Chondrocyte (in vitro differentiated cells): ENCODE results near the gene PLEKHA6. TPM values are rescaled to one million over a fixed set of nuclear protein-coding genes. Genes with fewer than 3 reads are reported as not detected.

Experiments
- DNase-seq: peaks from one replicate; pipeline ENCODE4 v3.0.0; 2021; ENCODE audit warnings: mixed read lengths, low spot score
- H3K27ac Mint-ChIP-seq: one replicate; pipeline ENCODE4 v1.8.0; 2021; ENCODE audit warnings: mild to moderate bottlenecking, moderate library complexity, mixed read lengths; ENCODE audit not compliant: unreplicated experiment
- H3K27me3 Mint-ChIP-seq: 2 replicates; pipeline ENCODE4 v1.8.0; 2021; ENCODE audit warnings: low read depth, mixed read lengths
- H3K36me3 Mint-ChIP-seq: 2 replicates; pipeline ENCODE4 v1.8.0; 2021; ENCODE audit warnings: low read depth, mixed read lengths
- H3K4me1 Mint-ChIP-seq: 2 replicates; pipeline ENCODE4 v1.8.0; 2021; ENCODE audit warnings: low read depth, mild to moderate bottlenecking, mixed read lengths
- H3K4me3 Mint-ChIP-seq: one replicate; pipeline ENCODE4 v1.8.0; 2021; ENCODE audit warnings: mild to moderate bottlenecking, moderate library complexity, mixed read lengths; ENCODE audit not compliant: unreplicated experiment
- H3K9me3 Mint-ChIP-seq: 2 replicates; pipeline ENCODE4 v1.8.0; 2021; ENCODE audit warnings: low read depth, mixed read lengths
- total RNA-seq: library from RNA; stranded (reverse); gene quantifications from 3 replicates; pipeline ENCODE4 v1.2.1, GENCODE V29; 2021
- TF ChIP-seq, protein P1 (sequence below): fragments of 200-600 bp; sonication (generic); IDR thresholded peaks from 2 replicates; pipeline ENCODE4 v1.5.0; 2021; ENCODE audit warnings: antibody characterized with exemption, mild to moderate bottlenecking, moderate library complexity

The PLEKHA6 gene
- total RNA-seq, 1 donor from 2014 or later, result 0.15 TPM

DNA sequence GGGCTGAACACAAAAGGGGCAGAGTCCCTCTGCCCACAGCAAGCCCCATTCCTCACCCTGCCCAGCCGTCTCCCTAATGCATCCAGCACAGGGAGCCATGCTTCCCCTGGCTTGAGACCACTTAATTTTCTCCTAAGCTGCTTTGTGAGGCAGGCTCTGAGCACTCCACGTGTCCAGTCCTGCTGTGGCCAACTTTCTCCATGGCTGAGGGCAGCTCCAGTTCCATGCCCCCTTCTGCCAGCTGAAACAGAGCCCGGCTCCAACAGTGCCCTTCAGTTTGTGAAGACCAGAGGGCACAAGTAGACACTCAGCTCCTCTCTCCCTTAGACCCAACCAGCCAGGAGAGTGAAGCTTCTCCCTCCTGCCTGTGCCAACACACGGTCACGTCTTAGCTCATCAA, 33.8 kb downstream of the PLEKHA6 start:
- peaks cover 10% of the 10 kb centered on the region for H3K27me3 Mint-ChIP-seq
- no peak overlapping the region for H3K4me3 Mint-ChIP-seq
- H3K36me3 Mint-ChIP-seq, result peaks cover 2% of the 10 kb centered on the region
- no peaks in the 10 kb centered on the region for H3K9me3 Mint-ChIP-seq
- no peak overlapping the region for H3K27ac Mint-ChIP-seq
- TF ChIP-seq, protein P1, sequence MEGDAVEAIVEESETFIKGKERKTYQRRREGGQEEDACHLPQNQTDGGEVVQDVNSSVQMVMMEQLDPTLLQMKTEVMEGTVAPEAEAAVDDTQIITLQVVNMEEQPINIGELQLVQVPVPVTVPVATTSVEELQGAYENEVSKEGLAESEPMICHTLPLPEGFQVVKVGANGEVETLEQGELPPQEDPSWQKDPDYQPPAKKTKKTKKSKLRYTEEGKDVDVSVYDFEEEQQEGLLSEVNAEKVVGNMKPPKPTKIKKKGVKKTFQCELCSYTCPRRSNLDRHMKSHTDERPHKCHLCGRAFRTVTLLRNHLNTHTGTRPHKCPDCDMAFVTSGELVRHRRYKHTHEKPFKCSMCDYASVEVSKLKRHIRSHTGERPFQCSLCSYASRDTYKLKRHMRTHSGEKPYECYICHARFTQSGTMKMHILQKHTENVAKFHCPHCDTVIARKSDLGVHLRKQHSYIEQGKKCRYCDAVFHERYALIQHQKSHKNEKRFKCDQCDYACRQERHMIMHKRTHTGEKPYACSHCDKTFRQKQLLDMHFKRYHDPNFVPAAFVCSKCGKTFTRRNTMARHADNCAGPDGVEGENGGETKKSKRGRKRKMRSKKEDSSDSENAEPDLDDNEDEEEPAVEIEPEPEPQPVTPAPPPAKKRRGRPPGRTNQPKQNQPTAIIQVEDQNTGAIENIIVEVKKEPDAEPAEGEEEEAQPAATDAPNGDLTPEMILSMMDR, result no peak
- H3K4me1 Mint-ChIP-seq, result peaks cover 14% of the 10 kb centered on the region
- DNase-seq, result no peak

DNA sequence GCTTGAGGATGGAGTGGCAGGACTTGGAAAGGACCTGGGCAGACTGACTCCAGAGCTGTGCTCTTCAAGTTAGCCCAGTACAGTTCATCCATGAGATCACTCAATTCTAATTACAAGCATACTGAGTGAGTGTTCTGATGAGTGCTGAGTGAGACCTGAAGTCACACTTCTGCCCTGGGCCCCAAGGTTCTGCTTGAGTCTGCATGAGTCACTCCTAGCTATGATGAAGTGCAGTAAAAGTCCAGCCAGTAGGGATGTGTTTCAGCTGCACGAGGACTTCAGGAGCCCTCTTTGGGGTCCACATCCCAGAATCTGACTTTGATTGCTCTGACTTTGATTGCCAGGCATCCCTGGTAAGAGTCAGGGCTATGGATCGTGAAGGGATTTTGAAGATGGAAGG, 35.8 kb downstream of the PLEKHA6 start:
- Mint-ChIP-seq H3K4me3 (no peak overlapping the region), H3K27me3 (peaks cover 10% of the 10 kb centered on the region), H3K27ac (no peak overlapping the region), H3K36me3 (no peaks in the 10 kb centered on the region), H3K9me3 (no peaks in the 10 kb centered on the region), H3K4me1 (peaks cover 35% of the 10 kb centered on the region)
- TF ChIP-seq, protein P1, result no peak
- no peak for DNase-seq

DNA sequence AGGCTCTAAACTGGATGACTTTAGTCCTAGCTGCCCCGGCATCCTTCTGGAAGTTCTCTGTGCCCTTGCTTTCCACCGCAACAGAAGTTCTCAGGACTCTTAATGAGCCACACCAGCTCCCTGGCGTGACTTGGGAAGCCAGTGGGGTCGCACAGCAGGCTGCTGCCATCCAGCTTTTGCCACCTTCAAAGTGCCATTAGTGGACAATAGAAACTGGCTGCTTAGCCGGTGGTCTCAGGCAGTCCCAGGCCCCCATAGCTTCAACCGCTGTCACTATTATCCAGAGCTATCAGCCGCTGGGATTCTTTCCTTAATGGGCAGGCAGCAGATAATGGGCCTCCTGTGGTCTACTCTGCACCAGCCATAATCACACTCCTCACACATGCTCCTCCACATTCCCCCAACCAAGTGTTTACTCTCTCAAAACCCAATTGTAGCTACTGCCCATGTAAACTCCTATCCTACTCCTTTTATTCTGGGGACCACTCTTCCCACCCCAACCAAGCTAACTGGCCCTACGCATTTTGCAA, 37.3 kb downstream of the PLEKHA6 start:
- TF ChIP-seq, protein P1, result no peak
- no peaks in the 10 kb centered on the region for H3K9me3 Mint-ChIP-seq
- no peaks in the 10 kb centered on the region for H3K36me3 Mint-ChIP-seq
- no peak overlapping the region for H3K4me3 Mint-ChIP-seq
- peaks cover 38% of the 10 kb centered on the region for H3K4me1 Mint-ChIP-seq
- H3K27me3 Mint-ChIP-seq, result peaks cover 10% of the 10 kb centered on the region
- no peak overlapping the region for H3K27ac Mint-ChIP-seq
- DNase-seq, result no peak

DNA sequence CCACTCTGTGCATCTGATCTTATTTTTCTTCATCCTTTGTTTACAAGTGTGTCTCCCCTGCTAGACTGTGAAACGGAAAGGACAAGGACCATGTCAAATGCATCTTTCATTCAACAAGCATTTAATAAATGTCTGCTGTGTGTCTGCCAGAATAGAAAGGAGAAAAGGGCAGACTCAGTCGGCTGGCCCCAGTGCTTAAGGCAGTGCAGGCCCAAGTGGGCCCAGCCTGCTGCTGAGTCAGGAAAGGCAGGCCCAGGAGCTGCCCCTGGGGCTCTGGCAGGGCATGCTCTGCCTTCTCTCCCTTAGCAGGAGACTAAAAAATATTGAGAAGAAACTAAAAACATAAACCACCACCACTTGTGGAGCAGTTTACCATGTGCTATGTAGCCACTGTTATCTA, 38.1 kb downstream of the PLEKHA6 start:
- DNase-seq, result no peak
- no peaks in the 10 kb centered on the region for H3K9me3 Mint-ChIP-seq
- H3K4me3 Mint-ChIP-seq, result no peak overlapping the region
- H3K36me3 Mint-ChIP-seq, result no peaks in the 10 kb centered on the region
- peaks cover 40% of the 10 kb centered on the region for H3K4me1 Mint-ChIP-seq
- TF ChIP-seq, protein P1, result no peak
- H3K27me3 Mint-ChIP-seq, result peaks cover 10% of the 10 kb centered on the region
- H3K27ac Mint-ChIP-seq, result peak overlapping the region; percentile 46

DNA sequence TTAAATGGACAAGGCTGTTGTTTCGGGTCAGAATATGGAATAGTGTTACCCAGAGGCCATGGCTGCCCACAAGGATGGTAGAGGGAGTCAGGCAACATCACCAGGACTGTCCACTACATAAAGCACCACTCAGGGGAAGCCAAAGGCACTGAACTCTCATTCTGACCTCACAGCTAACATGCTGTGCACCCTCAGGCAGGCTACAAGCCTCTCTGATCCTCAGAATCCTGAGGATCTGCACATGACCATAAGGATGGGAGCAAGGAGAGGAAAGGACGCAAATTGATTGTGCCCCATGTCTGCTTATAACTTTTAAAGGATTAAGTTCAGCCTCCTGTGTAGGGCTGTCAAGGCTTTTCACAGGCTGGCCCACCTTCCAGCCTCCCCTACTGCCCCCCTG, 38.7 kb downstream of the PLEKHA6 start:
- TF ChIP-seq, protein P1, result no peak
- DNase-seq, result no peak
- no peak overlapping the region for H3K27ac Mint-ChIP-seq
- no peak overlapping the region for H3K4me3 Mint-ChIP-seq
- H3K9me3 Mint-ChIP-seq, result no peaks in the 10 kb centered on the region
- H3K27me3 Mint-ChIP-seq, result peaks cover 7% of the 10 kb centered on the region
- no peaks in the 10 kb centered on the region for H3K36me3 Mint-ChIP-seq
- peaks cover 46% of the 10 kb centered on the region for H3K4me1 Mint-ChIP-seq
